Activated T-cell treated with anti-CD3 and anti-CD28 coated beads, Interleukin-2, amount 50 U/mL, for 72 hours (primary cell): ENCODE data around the gene TRAF3IP1. TPM values are rescaled to one million over a fixed set of nuclear protein-coding genes. Genes with fewer than 3 reads are reported as not detected.

Source experiments
- ATAC-seq, 2 donors: fragments of 150-1000 bp; cut with Tn5 transposase; replicated peaks in 1 of 2; 2 replicates each; pipeline ENCODE4 v1.10.0; 2021; ENCODE audit warnings: moderate library complexity in 2 of 2, mild to moderate bottlenecking in 1 of 2
- DNase-seq, 2 donors: peaks; one replicate each; pipeline ENCODE4 v3.0.0; 2021 to 2022; ENCODE audit warnings: mixed read lengths in 1 of 2
- H3K27ac Mint-ChIP-seq: one replicate; pipeline ENCODE4 v1.8.0; 2022; ENCODE audit warnings: mild to moderate bottlenecking, moderate library complexity, mixed read lengths
- H3K27me3 Mint-ChIP-seq: one replicate; pipeline ENCODE4 v1.8.0; 2022; ENCODE audit warnings: low read depth, mixed read lengths
- H3K36me3 Mint-ChIP-seq, 2 donors: one replicate each; pipeline ENCODE4 v1.8.0; 2022; ENCODE audit warnings: mixed read lengths in 2 of 2, mild to moderate bottlenecking in 1 of 2; ENCODE audit not compliant: insufficient read depth in 2 of 2
- H3K4me1 Mint-ChIP-seq: one replicate; pipeline ENCODE4 v1.8.0; 2022; ENCODE audit warnings: low read depth, mixed read lengths
- H3K4me3 Mint-ChIP-seq, 2 donors: one replicate each; pipeline ENCODE4 v1.8.0; 2022; ENCODE audit warnings: mild to moderate bottlenecking in 2 of 2, mixed read lengths in 2 of 2, moderate library complexity in 2 of 2
- H3K9me3 Mint-ChIP-seq, 2 donors: one replicate each; pipeline ENCODE4 v1.8.0; 2022; ENCODE audit warnings: mixed read lengths in 2 of 2
- total RNA-seq, 2 donors: library from RNA; stranded (reverse); gene quantifications; one replicate each; pipeline ENCODE4 v1.2.3, GENCODE V29; 2022

Gene TRAF3IP1
- total RNA-seq, 2 donors from 2014 or later: 7.0 to 13.1 TPM

GRCh38 chr2:238445409-238446190 lies 125.3 kb downstream of the TRAF3IP1 start:
- no peak for ATAC-seq
- no peak overlapping the region for H3K27ac Mint-ChIP-seq

GRCh38 chr2:238446371-238446770 lies 126.1 kb downstream of the TRAF3IP1 start:
- peaks cover 8% of the 10 kb centered on the region for H3K4me1 Mint-ChIP-seq
- no peaks in the 10 kb centered on the region for H3K27me3 Mint-ChIP-seq
- H3K27ac Mint-ChIP-seq: no peak overlapping the region
- H3K36me3 Mint-ChIP-seq: peaks cover 11 to 46% of the 10 kb centered on the region in 2 donors
- no peak for ATAC-seq
- no peaks in the 10 kb centered on the region for H3K9me3 Mint-ChIP-seq
- no peak overlapping the region for H3K4me3 Mint-ChIP-seq
- DNase-seq: no peak

More at GRCh38 chr2:238445409-238446190, 125.3 kb downstream of the TRAF3IP1 start:
- Mint-ChIP-seq H3K27me3 (no peaks in the 10 kb centered on the region), H3K9me3 (no peaks in the 10 kb centered on the region), H3K4me1 (peaks cover 16% of the 10 kb centered on the region), H3K4me3 (no peak overlapping the region), H3K36me3 (peaks cover 14 to 44% of the 10 kb centered on the region in 2 donors)
- DNase-seq: no peak

- no peaks in the 10 kb centered on the region for H3K27me3 Mint-ChIP-seq
- H3K36me3 Mint-ChIP-seq: peaks cover 8 to 46% of the 10 kb centered on the region in 2 donors
- H3K4me1 Mint-ChIP-seq: peaks cover 6% of the 10 kb centered on the region
- no peak for DNase-seq
- no peaks in the 10 kb centered on the region for H3K9me3 Mint-ChIP-seq
- no peak overlapping the region for H3K27ac Mint-ChIP-seq
- peak; percentile 35 to 36 for ATAC-seq
- no peak overlapping the region for H3K4me3 Mint-ChIP-seq
Measured at GRCh38 chr2:238448031-238448955, 128.0 kb downstream of the TRAF3IP1 start.

- DNase-seq (no peak), ATAC-seq (no peak)
- Mint-ChIP-seq H3K36me3 (peaks cover 9 to 44% of the 10 kb centered on the region in 2 donors), H3K27me3 (no peaks in the 10 kb centered on the region), H3K27ac (no peak overlapping the region), H3K4me3 (no peak overlapping the region), H3K9me3 (peaks cover 0 to 3% of the 10 kb centered on the region in 2 donors), H3K4me1 (peaks cover 6% of the 10 kb centered on the region)
Measured at GRCh38 chr2:238449241-238449640, 128.9 kb downstream of the TRAF3IP1 start.

- H3K9me3 Mint-ChIP-seq: peaks cover 0 to 4% of the 10 kb centered on the region in 2 donors
Measured at GRCh38 chr2:238449909-238450417, 129.6 kb downstream of the TRAF3IP1 start.

GRCh38 chr2:238450440-238450861 lies 130.1 kb downstream of the TRAF3IP1 start:
- Mint-ChIP-seq H3K9me3 (peaks cover 1 to 8% of the 10 kb centered on the region in 2 donors), H3K36me3 (peaks cover 7 to 39% of the 10 kb centered on the region in 2 donors), H3K4me3 (no peak overlapping the region), H3K27me3 (no peaks in the 10 kb centered on the region), H3K27ac (no peak overlapping the region), H3K4me1 (peaks cover 6% of the 10 kb centered on the region)
- ATAC-seq (no peak), DNase-seq (no peak)

More at GRCh38 chr2:238449909-238450417, 129.6 kb downstream of the TRAF3IP1 start:
- H3K4me1 Mint-ChIP-seq: peaks cover 6% of the 10 kb centered on the region
- DNase-seq: no peak
- H3K27me3 Mint-ChIP-seq: no peaks in the 10 kb centered on the region
- no peak overlapping the region for H3K4me3 Mint-ChIP-seq
- H3K36me3 Mint-ChIP-seq: peaks cover 7 to 38% of the 10 kb centered on the region in 2 donors
- no peak for ATAC-seq
- H3K27ac Mint-ChIP-seq: peak overlapping the region; percentile 59

Other genes with a start within 250 kb of the TRAF3IP1 start
- under 1 TPM; 0.07 to 0.19 TPM for gene ESPNL, start 220.2 kb upstream of the TRAF3IP1 start, total RNA-seq
- not detected for gene KLHL30, start 181.8 kb upstream of the TRAF3IP1 start, total RNA-seq
- under 1 TPM; 0.60 to 0.88 TPM for gene ERFE, start 161.5 kb upstream of the TRAF3IP1 start, total RNA-seq
- gene ILKAP, start 116.8 kb upstream of the TRAF3IP1 start, total RNA-seq: 10 to 100 TPM; 53.2 to 55.5 TPM
- gene HES6, start 80.5 kb upstream of the TRAF3IP1 start, total RNA-seq: 1 to 10 TPM; 1.6 to 2.0 TPM
- gene PER2, start 31.9 kb upstream of the TRAF3IP1 start, total RNA-seq: 10 to 100 TPM in 1 of 2 donors, 1 to 10 TPM in 1; 8.9 to 12.4 TPM
- gene ASB1, start 106.4 kb downstream of the TRAF3IP1 start, total RNA-seq: 10 to 100 TPM; 49.2 to 52.3 TPM